Measurements from ENCODE around the gene CPN2. TPM values are rescaled to one million over a fixed set of nuclear protein-coding genes. Genes with fewer than 3 reads are reported as not detected.
A peak's percentile ranks its signal among the peaks of the same experiment; 100 is the strongest.

Gene CPN2
- total and polyA plus RNA-seq, 2 of the 13 experiments (the other 11 are each of a cell fraction or from before 2014, with no cell fraction given): 26.7 to 27.7 TPM

DNA sequence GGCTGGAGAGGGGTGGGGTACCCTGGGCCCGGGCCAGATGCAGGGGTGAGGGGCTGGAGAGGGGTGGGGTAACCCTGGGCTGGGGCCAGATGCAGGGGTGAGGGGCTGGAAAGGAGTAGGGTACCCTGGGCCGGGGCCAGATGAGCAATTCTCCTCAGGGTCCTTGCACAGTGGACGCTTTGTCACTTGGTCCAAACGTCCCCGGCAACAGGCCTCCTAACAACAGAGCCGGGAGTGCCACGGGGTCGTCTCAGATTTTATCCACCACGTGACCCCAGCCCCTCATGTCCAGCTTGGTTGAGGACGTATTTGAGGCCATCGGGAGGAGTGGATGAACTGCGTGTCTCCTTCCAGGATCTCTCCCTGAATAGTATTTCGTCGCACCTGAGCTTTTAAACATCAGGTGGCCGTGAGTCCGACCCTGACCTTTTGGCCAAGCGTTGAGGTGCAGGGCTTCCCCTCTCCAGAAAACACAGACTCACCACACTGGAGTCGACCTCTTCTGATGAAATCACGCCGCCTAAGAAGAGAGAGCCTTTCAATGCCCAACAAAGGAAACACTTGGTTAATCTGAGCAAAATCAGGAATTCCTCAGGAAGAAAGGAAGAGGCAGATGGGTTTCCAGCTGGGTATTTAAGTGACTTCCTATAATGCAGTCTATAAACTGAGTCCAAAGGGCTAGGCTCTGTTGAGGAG is 31.2 kb upstream of the CPN2 start (continued):
- TF ChIP-seq, protein P1, sequence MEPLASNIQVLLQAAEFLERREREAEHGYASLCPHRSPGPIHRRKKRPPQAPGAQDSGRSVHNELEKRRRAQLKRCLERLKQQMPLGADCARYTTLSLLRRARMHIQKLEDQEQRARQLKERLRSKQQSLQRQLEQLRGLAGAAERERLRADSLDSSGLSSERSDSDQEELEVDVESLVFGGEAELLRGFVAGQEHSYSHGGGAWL (CRISPR knock-in tag; IDR thresholded peaks at IDR 0.05): no peak

DNA sequence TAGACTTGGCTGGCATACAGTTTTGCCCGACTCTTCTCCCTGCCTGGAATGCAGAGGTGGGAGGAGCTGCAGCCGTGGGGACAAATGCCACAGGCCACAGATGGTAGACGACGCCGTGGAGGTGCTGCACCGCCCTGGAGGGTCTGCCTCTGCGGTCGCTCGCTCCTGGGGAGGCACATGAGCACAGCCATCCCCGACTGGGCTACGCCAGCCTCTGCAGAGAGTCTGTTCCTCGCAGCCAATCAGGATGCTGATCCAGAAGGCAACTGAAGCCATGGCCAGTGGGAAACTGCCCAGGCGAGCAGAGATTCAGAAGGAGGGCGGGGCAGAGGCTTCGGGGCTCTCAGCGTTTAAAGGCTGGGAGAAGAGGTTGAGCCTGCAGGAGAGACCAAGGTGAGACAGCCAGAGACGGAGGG is 30.3 kb upstream of the CPN2 start:
- H3K9ac ChIP-seq (ENCODE audit: insufficient read depth, low read depth, low read length): no peak overlapping the region
- no peak for DNase-seq (ENCODE audit: low spot score)
- H3K27me3 ChIP-seq (ENCODE audit: control insufficient read depth in 1 of 2, insufficient read depth in 2 of 2, low read length in 2 of 2): peaks cover 14 to 70% of the 10 kb centered on the region in 2 experiments
- in situ Hi-C loops (cut with HindIII; ENCODE audit: extremely low pct_ligation_motif_present, low pct_unique_long_range_greater_than_20kb): no loop called here
- POLR2A ChIA-PET: no interaction called here
- no peak overlapping the region for H3K27ac ChIP-seq (ENCODE audit: extremely low read length, insufficient read depth, low read length)
- H2AFZ ChIP-seq (ENCODE audit: low read length): no peak overlapping the region
- CTCF ChIA-PET (ENCODE audit: low intra/inter-chr PET ratio, low total read pairs): no interaction called here
- H3K36me3 ChIP-seq (replicated peaks in 1 of 2; ENCODE audit: control insufficient read depth in 1 of 2, insufficient read depth in 2 of 2, low read length in 2 of 2): no peaks in the 10 kb centered on the region
- no peak for FAIRE-seq
- H3K4me1 ChIP-seq (ENCODE audit: insufficient read depth, low read length): peaks cover 3% of the 10 kb centered on the region; the same call in 1 of the 2 replicates
- no peaks in the 10 kb centered on the region for H4K20me1 ChIP-seq (ENCODE audit: insufficient read depth, low read length)
- intact Hi-C loops (cut with micrococcal nuclease; ENCODE audit: unreplicated experiment): no loop called here
- 18% methylated on average over 9 of the region's 17 CpGs for WGBS (ENCODE audit: low lambda C conversion rate)
- H3K79me2 ChIP-seq (ENCODE audit: insufficient read depth, low read length): no peaks in the 10 kb centered on the region
- peak; percentile 26 for ATAC-seq
- TF ChIP-seq, protein P2, sequence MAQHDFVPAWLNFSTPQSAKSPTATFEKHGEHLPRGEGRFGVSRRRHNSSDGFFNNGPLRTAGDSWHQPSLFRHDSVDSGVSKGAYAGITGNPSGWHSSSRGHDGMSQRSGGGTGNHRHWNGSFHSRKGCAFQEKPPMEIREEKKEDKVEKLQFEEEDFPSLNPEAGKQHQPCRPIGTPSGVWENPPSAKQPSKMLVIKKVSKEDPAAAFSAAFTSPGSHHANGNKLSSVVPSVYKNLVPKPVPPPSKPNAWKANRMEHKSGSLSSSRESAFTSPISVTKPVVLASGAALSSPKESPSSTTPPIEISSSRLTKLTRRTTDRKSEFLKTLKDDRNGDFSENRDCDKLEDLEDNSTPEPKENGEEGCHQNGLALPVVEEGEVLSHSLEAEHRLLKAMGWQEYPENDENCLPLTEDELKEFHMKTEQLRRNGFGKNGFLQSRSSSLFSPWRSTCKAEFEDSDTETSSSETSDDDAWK (CRISPR knock-in tag; IDR thresholded peaks at IDR 0.05): no peak
- no peak for TF ChIP-seq BRCA1 (CRISPR knock-in tag; IDR thresholded peaks at IDR 0.05)
- no peak for TF ChIP-seq THAP11 (CRISPR knock-in tag; IDR thresholded peaks at IDR 0.05)
- no peak for TF ChIP-seq ZNF614 (CRISPR knock-in tag; IDR thresholded peaks at IDR 0.05; ENCODE audit: borderline replicate concordance)
- TF ChIP-seq, protein P3, sequence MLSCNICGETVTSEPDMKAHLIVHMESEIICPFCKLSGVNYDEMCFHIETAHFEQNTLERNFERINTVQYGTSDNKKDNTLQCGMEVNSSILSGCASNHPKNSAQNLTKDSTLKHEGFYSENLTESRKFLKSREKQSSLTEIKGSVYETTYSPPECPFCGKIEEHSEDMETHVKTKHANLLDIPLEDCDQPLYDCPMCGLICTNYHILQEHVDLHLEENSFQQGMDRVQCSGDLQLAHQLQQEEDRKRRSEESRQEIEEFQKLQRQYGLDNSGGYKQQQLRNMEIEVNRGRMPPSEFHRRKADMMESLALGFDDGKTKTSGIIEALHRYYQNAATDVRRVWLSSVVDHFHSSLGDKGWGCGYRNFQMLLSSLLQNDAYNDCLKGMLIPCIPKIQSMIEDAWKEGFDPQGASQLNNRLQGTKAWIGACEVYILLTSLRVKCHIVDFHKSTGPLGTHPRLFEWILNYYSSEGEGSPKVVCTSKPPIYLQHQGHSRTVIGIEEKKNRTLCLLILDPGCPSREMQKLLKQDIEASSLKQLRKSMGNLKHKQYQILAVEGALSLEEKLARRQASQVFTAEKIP (CRISPR knock-in tag; IDR thresholded peaks at IDR 0.05; ENCODE audit: borderline replicate concordance): no peak
- no peak for TF ChIP-seq CCAR2 (optimal IDR thresholded peaks at IDR 0.05; ENCODE audit: low read depth, low read length)
- no peak for TF ChIP-seq NCOA5 (CRISPR knock-in tag; IDR thresholded peaks at IDR 0.05)
- TF ChIP-seq, protein P4, sequence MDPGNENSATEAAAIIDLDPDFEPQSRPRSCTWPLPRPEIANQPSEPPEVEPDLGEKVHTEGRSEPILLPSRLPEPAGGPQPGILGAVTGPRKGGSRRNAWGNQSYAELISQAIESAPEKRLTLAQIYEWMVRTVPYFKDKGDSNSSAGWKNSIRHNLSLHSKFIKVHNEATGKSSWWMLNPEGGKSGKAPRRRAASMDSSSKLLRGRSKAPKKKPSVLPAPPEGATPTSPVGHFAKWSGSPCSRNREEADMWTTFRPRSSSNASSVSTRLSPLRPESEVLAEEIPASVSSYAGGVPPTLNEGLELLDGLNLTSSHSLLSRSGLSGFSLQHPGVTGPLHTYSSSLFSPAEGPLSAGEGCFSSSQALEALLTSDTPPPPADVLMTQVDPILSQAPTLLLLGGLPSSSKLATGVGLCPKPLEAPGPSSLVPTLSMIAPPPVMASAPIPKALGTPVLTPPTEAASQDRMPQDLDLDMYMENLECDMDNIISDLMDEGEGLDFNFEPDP (CRISPR knock-in tag; conservative IDR thresholded peaks at IDR 0.05): no peak
- TF ChIP-seq HNF4G (IDR thresholded peaks at IDR 0.05; ENCODE audit: borderline replicate concordance, low read depth, low read length): no peak
- no peak for TF ChIP-seq HNF4G (CRISPR knock-in tag; IDR thresholded peaks at IDR 0.05; ENCODE audit: borderline replicate concordance, low read depth)
- no TSS peak for BruUV-seq (replicated peaks)
- H3K4me2 ChIP-seq (ENCODE audit: low read depth, low read length): peak overlapping the region; percentile 27; the same call in 1 of the 2 replicates
- H3K9me3 ChIP-seq (ENCODE audit: low read length): no peaks in the 10 kb centered on the region
- no peak overlapping the region for H3K4me3 ChIP-seq (replicated peaks in 1 of 3; ENCODE audit: insufficient read depth in 1 of 3, low read depth in 2 of 3, low read length in 3 of 3)
